ENCODE data around the gene CACNA1C.

The CACNA1C gene

DNA sequence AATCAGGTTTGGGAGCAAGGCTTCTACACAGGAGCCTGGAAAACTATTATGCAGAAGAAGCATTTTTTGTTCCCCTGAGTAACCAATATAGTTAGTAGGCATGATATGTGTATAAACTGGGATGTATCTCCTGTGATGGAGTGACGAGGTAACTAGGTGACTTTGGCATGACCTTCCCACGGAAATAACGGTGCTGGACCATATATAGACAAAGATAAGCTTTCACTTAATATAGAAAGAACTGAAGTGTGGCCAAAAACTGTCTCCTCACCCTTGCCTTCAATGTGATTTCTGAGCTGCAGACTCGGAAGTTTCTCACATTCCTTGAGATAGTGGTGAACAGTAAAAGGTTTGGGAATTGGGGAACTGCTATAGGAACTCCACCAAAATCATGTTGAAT is 185.3 kb downstream of the CACNA1C start:
- no peaks in the 10 kb centered on the region for H3K27me3 ChIP-seq
- no peaks in the 10 kb centered on the region for H4K20me1 ChIP-seq
- no peak overlapping the region for H3K9ac ChIP-seq
- no peak overlapping the region for H3K4me2 ChIP-seq
- no peaks in the 10 kb centered on the region for H3K36me3 ChIP-seq
- H3K9me3 ChIP-seq (replicated peaks in 1 of 11), result no peaks in the 10 kb centered on the region
- TF ChIP-seq Cebpa-rat (IDR thresholded peaks at IDR 0.05), result no peak
- no peak overlapping the region for H3K27ac ChIP-seq
- H3K4me1 ChIP-seq, result peaks cover 4 to 44% (median 28%) of the 10 kb centered on the region in 10 experiments; a peak in 16 of 20 replicates
- no peak overlapping the region for H3K4me3 ChIP-seq

DNA sequence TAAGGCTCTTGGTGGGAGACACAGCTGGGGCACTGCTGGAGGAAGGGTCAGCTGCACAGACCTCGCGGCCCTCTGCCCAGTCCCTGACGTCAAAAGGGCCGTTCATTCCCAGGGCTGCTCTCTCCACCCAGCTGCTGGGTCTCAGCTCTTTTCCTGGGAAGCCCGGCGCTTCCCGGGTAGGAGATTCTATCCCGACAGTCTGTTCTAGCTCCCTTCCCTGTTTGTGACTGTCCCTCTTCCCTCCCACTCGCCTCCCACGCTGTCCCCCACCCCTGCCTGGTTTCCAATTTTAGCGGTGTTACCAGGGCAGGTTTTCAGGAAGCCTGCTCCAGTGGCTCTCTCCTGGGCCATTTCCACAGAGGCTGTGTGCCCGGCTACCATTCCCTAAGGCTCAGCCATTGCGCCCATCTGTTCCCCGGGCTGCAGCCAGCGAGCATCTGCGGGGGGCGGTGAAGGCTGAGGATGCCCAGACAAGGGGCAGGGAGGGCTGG is 186.6 kb downstream of the CACNA1C start:
- Histone ChIP-seq H3K4me1 (peaks cover 4 to 50% (median 28%) of the 10 kb centered on the region in 10 experiments; a peak in 16 of 20 replicates), H3K4me3 (no peak overlapping the region), H3K27me3 (no peaks in the 10 kb centered on the region), H3K9ac (no peak overlapping the region), H3K36me3 (no peaks in the 10 kb centered on the region), H4K20me1 (no peaks in the 10 kb centered on the region), H3K9me3 (replicated peaks in 1 of 11) (no peaks in the 10 kb centered on the region), H3K4me2 (peak overlapping the region in 9 of 11 experiments; percentile 39 to 70 (median 62); a peak in 17 of 22 replicates), H3K27ac (no peak overlapping the region)
- TF ChIP-seq Cebpa-rat (IDR thresholded peaks at IDR 0.05), result no peak

DNA sequence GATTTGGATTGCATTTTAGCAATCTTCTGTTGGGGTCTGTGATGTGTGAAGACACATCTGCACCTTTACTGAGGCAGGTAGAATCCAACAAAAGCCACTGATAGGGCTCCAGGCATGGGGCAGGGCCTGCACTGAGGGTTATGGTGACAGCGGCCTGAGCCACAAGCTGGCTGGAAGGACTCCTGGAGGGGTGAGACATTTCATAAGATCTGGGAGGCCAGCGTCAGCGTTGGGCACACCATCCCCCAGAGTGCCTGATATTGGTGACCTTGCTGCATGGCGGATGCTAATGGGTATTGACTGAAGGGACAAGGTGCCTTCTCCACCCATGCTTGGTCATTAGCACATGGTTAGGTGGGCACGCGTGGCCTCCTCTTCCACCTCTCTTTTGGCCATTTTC is 187.6 kb downstream of the CACNA1C start:
- Histone ChIP-seq H3K27ac (no peak overlapping the region), H3K36me3 (no peaks in the 10 kb centered on the region), H3K9ac (no peak overlapping the region), H3K4me1 (peaks cover 4 to 50% (median 28%) of the 10 kb centered on the region in 10 experiments; a peak in 16 of 20 replicates), H3K9me3 (replicated peaks in 1 of 11) (no peaks in the 10 kb centered on the region), H4K20me1 (no peaks in the 10 kb centered on the region), H3K4me3 (no peak overlapping the region), H3K27me3 (no peaks in the 10 kb centered on the region), H3K4me2 (peak overlapping the region in 8 of 11 experiments; percentile 41 to 70 (median 64); a peak in 15 of 22 replicates)
- TF ChIP-seq Cebpa-rat (IDR thresholded peaks at IDR 0.05), result no peak

DNA sequence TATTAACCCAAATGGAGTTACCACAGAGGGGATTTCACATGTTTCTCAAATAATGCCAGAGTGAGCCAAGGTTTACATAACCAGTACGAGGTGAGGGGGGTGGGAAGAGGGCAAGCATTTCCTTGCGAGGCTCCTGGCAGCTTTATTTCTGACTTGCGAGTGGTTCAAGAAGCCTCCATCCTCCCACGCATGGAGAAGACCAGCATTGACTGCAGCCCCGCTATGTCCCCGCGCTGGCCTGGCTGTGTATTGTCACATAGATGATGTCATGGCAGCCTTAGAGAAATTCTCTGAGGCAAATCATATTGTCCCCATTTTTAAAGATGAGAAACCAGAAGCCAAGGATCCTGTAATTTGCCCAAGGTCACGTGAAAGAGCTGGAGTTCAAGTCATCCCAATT is 188.2 kb downstream of the CACNA1C start:
- no peak overlapping the region for H3K9ac ChIP-seq
- no peaks in the 10 kb centered on the region for H3K36me3 ChIP-seq
- no peak overlapping the region for H3K4me3 ChIP-seq
- no peaks in the 10 kb centered on the region for H4K20me1 ChIP-seq
- no peaks in the 10 kb centered on the region for H3K27me3 ChIP-seq
- no peak overlapping the region for H3K27ac ChIP-seq
- no peak for TF ChIP-seq Cebpa-rat (IDR thresholded peaks at IDR 0.05)
- peak overlapping the region in 6 of 11 experiments; percentile 47 to 70 (median 67); a peak in 7 of 22 replicates for H3K4me2 ChIP-seq
- H3K4me1 ChIP-seq, result peaks cover 4 to 54% (median 28%) of the 10 kb centered on the region in 10 experiments; a peak in 16 of 20 replicates
- no peaks in the 10 kb centered on the region for H3K9me3 ChIP-seq (replicated peaks in 1 of 11)

DNA sequence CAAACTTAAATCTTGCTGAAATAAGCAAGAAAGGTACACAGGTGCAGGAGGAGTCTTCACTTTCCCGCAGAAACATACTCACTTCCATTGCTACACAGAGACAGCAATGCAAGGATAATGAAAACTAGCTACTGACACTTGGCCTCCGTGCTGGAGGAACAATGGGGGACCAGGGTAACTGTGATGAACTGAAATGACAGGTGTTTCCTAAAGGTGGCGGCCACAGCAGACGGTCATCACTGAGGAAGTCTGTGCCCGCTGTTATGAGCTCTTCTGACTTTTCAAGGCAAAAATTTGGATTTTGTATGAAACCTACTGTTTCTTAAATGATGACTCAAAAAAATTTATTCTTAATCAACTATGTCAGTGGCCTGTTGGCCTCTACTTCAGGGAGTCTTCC is 189.4 kb downstream of the CACNA1C start:
- Histone ChIP-seq H3K4me2 (peak overlapping the region in 7 of 11 experiments; percentile 15 to 59 (median 51); a peak in 11 of 22 replicates), H3K9ac (no peak overlapping the region), H4K20me1 (no peaks in the 10 kb centered on the region), H3K27ac (no peak overlapping the region), H3K4me1 (peaks cover 2 to 61% (median 31%) of the 10 kb centered on the region in 10 experiments; a peak in 17 of 20 replicates), H3K36me3 (no peaks in the 10 kb centered on the region), H3K4me3 (no peak overlapping the region), H3K9me3 (replicated peaks in 1 of 11) (no peaks in the 10 kb centered on the region), H3K27me3 (no peaks in the 10 kb centered on the region)
- TF ChIP-seq Cebpa-rat (IDR thresholded peaks at IDR 0.05), result no peak

DNA sequence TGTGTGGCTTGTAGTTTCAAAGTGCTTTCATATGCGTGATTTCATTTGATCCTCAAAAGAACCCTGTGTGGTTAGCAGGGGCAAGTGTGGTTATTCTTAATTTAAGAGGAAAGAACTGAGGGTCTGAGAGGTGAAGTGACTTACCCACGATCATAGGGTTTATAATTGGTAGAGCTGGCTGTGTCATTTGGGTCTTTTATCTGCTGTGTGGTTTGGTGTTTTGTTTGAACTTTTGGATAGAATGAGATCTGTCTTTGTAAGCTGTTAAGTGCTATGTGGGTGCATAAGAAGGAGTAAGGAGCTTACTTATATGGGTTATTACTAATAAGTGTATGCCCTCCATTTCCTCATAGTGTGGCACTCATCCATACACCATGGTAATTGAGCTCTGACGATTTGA is 190.0 kb downstream of the CACNA1C start:
- TF ChIP-seq Cebpa-rat (IDR thresholded peaks at IDR 0.05), result no peak
- H3K27me3 ChIP-seq, result no peaks in the 10 kb centered on the region
- H3K9me3 ChIP-seq (replicated peaks in 1 of 11), result no peaks in the 10 kb centered on the region
- peaks cover 0 to 65% (median 34%) of the 10 kb centered on the region in 10 experiments; a peak in 17 of 20 replicates for H3K4me1 ChIP-seq
- peak overlapping the region in 7 of 11 experiments; percentile 15 to 59 (median 51); a peak in 8 of 22 replicates for H3K4me2 ChIP-seq
- H4K20me1 ChIP-seq, result no peaks in the 10 kb centered on the region
- H3K4me3 ChIP-seq, result no peak overlapping the region
- H3K27ac ChIP-seq, result no peak overlapping the region
- H3K9ac ChIP-seq, result no peak overlapping the region
- H3K36me3 ChIP-seq, result no peaks in the 10 kb centered on the region

DNA sequence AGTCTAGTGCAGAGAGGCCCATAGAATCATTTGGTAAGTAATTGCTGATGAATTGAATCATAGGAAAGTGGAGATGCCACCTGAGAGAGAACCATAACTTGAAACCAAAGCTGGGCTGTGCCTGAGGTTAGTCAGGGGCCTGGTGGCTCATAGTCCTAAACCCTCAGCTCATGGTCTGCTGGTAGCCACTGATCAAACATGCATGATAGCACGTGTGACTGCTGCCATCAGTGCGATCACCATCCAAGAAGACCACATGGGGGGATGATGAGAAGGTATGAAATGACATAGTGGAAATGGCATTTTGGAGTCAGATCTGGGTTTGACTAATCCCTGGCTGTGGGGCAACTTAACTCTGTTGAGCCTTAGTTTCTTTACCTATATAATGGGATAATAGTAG is 190.5 kb downstream of the CACNA1C start:
- Histone ChIP-seq H3K27me3 (no peaks in the 10 kb centered on the region), H3K27ac (no peak overlapping the region), H3K4me2 (peak overlapping the region in 5 of 11 experiments; percentile 1 to 59 (median 25); a peak in 4 of 22 replicates), H3K4me1 (peaks cover 3 to 70% (median 39%) of the 10 kb centered on the region in 10 experiments; a peak in 19 of 20 replicates), H3K36me3 (no peaks in the 10 kb centered on the region), H4K20me1 (no peaks in the 10 kb centered on the region), H3K9ac (no peak overlapping the region), H3K9me3 (replicated peaks in 1 of 11) (no peaks in the 10 kb centered on the region), H3K4me3 (no peak overlapping the region)
- TF ChIP-seq Cebpa-rat (IDR thresholded peaks at IDR 0.05), result no peak

DNA sequence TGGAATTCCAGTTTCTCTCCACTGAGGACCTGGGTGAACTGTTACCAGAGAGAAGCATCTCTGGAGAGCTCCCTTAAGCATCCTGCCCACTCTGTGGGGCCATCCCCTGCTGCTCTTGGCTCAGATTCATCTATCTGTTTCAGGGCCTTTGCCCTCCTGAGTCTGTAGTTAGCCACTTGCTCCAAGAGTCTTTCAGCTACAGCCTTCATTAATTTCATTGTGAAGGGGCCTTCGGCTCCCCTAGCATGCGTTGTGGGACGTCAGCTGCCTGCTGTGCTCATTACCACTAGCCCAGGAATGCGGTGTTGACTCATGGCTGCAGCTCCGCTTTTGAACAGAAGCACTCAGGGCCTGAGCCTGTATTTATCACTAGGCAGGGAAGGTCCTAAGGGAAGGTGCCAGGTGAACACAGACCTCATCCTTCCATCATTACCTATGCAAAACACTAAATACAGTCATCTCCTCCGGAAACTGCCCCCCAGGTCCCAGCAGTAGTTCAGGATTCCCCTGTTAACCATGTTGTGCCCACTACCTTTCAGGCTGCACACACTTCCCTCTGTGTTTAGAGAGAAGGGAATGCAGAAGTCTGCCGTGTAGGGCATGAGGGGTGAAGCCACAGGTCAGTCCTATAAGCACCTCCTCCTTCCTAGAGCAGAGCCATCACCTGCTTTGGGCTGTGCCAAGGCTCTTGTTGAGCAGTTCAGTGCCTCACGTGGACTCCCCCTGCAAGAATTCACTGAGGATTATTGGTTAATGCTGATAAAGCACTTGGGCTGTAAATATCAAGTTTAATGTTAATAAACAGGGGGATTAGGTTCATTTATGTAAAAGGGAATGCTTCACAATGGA is 191.4 kb downstream of the CACNA1C start:
- no peaks in the 10 kb centered on the region for H3K27me3 ChIP-seq
- no peak for TF ChIP-seq Cebpa-rat (IDR thresholded peaks at IDR 0.05)
- H3K4me1 ChIP-seq, result peaks cover 12 to 74% (median 45%) of the 10 kb centered on the region in 10 experiments
- no peaks in the 10 kb centered on the region for H3K36me3 ChIP-seq
- no peak overlapping the region for H3K4me2 ChIP-seq
- H3K27ac ChIP-seq, result no peak overlapping the region
- H4K20me1 ChIP-seq, result no peaks in the 10 kb centered on the region
- H3K4me3 ChIP-seq, result no peak overlapping the region
- H3K9ac ChIP-seq, result no peak overlapping the region
- H3K9me3 ChIP-seq (replicated peaks in 1 of 11), result no peaks in the 10 kb centered on the region

DNA sequence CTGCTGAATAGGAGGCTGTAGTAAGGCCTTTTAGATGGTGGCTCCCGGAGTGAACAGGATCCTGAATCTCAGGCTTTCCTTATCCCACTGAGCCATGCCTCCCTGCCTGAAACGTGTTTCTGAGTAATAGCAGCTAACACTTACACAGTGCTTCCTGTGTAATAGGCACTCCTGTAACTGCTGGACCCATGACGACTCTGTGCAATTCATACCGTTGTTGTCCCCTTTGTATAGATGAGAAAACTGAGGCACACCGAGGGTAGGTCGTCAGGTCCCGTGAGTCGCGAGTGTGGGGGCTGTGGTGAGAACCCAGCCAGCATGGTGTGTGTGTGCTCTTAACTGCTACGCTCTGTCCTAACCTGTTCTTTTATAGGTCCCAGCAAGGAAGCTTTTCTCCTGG is 193.6 kb downstream of the CACNA1C start:
- H3K4me1 ChIP-seq, result peaks cover 19 to 77% (median 52%) of the 10 kb centered on the region in 10 experiments
- no peak for TF ChIP-seq Cebpa-rat (IDR thresholded peaks at IDR 0.05)
- no peaks in the 10 kb centered on the region for H3K9me3 ChIP-seq (replicated peaks in 1 of 11)
- no peaks in the 10 kb centered on the region for H4K20me1 ChIP-seq
- H3K27ac ChIP-seq, result no peak overlapping the region
- no peak overlapping the region for H3K4me3 ChIP-seq
- no peak overlapping the region; a peak in 1 of 22 replicates for H3K4me2 ChIP-seq
- no peaks in the 10 kb centered on the region for H3K27me3 ChIP-seq
- H3K36me3 ChIP-seq, result no peaks in the 10 kb centered on the region
- no peak overlapping the region for H3K9ac ChIP-seq
